Large intestine (tissue), 12 donors: ENCODE measurements around the gene KLF17. TPM values are rescaled to one million over a fixed set of nuclear protein-coding genes. Genes with fewer than 3 reads are reported as not detected.

Experiments
- DNase-seq, 2 donors: peaks; one replicate each; pipeline versions ENCODE4 v3.0.0 to v3.0.0-alpha.2; 2013
- H3K27ac ChIP-seq: one replicate; pipeline ENCODE4 v1.5.1; 2013; ENCODE audit warnings: low read length
- H3K27me3 ChIP-seq: 2 replicates; pipeline ENCODE4 v1.6.1; 2013; ENCODE audit warnings: low read length; ENCODE audit not compliant: control insufficient read depth, insufficient read depth
- H3K36me3 ChIP-seq: 2 replicates; pipeline ENCODE4 v1.6.1; 2013; ENCODE audit warnings: low read length; ENCODE audit not compliant: control insufficient read depth, insufficient read depth
- H3K4me1 ChIP-seq: one replicate; pipeline ENCODE4 v1.6.1; 2013; ENCODE audit warnings: low read length; ENCODE audit not compliant: control insufficient read depth, insufficient read depth
- H3K4me3 ChIP-seq: one replicate; pipeline ENCODE4 v1.5.1; 2013; ENCODE audit warnings: low read length
- H3K9me3 ChIP-seq: one replicate; pipeline ENCODE4 v1.6.1; 2013; ENCODE audit warnings: mild to moderate bottlenecking, low read depth, low read length, moderate library complexity; ENCODE audit not compliant: control insufficient read depth
- WGBS: methylation state at CpG from one replicate; pipeline ENCODE4 v1.1.5; 2013; ENCODE audit warnings: low lambda C conversion rate; ENCODE audit not compliant: insufficient coverage; 5-methylcytosine and 5-hydroxymethylcytosine counted together
- long read RNA-seq, 11 donors: transcript quantifications; one replicate each; lab custom pipeline, GENCODE V29; 2026
- polyA plus RNA-seq: library from polyadenylated mRNA; unstranded; fragments of 120-200 nt; gene quantifications from one replicate; pipeline ENCODE4 v1.2.1, GENCODE V29; 2013

KLF17 gene
- polyA plus RNA-seq, result 0.04 TPM
- long read RNA-seq, donor 1, result 0 reads
- long read RNA-seq, donor 2, result 0 reads
- long read RNA-seq, donor 3, result 0 reads
- long read RNA-seq, donor 4, result 0 reads
- long read RNA-seq, donor 5, result 0 reads
- long read RNA-seq, donor 6, result 0 reads
- long read RNA-seq, donor 7, result 0 reads
- long read RNA-seq, donor 8, result 0 reads
- long read RNA-seq, donor 9, result 0 reads
- long read RNA-seq, donor 10, result 0 reads
- long read RNA-seq, donor 11, result 0 reads

- Histone ChIP-seq H3K27ac (no peak within 1 kb of the TSS), H3K36me3 (no peaks in the 10 kb centered on the region), H3K4me3 (no peak within 1 kb of the TSS), H3K27me3 (no peaks in the 10 kb centered on the region), H3K9me3 (peaks cover 8% of the 10 kb centered on the region), H3K4me1 (no peaks in the 10 kb centered on the region)
- WGBS, result no CpG with 5 or more reads among the region's 25 CpGs
- no peak for DNase-seq
Observed at GRCh38 chr1:44118682-44119081, at the start of gene KLF17. KLF17 (plus strand) TSS chr1:44118821; CDS start chr1:44118908, 87 bp downstream.

GRCh38 chr1:44071461-44071860, 47.2 kb upstream of the KLF17 start:
- DNase-seq, result no peak
- Histone ChIP-seq H3K4me3 (no peak overlapping the region), H3K27me3 (no peaks in the 10 kb centered on the region), H3K27ac (no peak overlapping the region), H3K36me3 (no peaks in the 10 kb centered on the region), H3K4me1 (peaks cover 6% of the 10 kb centered on the region), H3K9me3 (peaks cover 2% of the 10 kb centered on the region)
- 60% methylated on average over 1 of the region's 3 CpGs for WGBS

GRCh38 chr1:44072204-44072603, 46.4 kb upstream of the KLF17 start:
- Histone ChIP-seq H3K4me3 (no peak overlapping the region), H3K9me3 (peaks cover 2% of the 10 kb centered on the region), H3K36me3 (no peaks in the 10 kb centered on the region), H3K27me3 (no peaks in the 10 kb centered on the region), H3K4me1 (peaks cover 13% of the 10 kb centered on the region), H3K27ac (no peak overlapping the region)
- DNase-seq, result no peak

GRCh38 chr1:44072821-44073220, 45.8 kb upstream of the KLF17 start:
- Histone ChIP-seq H3K9me3 (peaks cover 2% of the 10 kb centered on the region), H3K27me3 (no peaks in the 10 kb centered on the region), H3K27ac (no peak overlapping the region), H3K36me3 (no peaks in the 10 kb centered on the region), H3K4me1 (peaks cover 19% of the 10 kb centered on the region), H3K4me3 (no peak overlapping the region)
- no peak for DNase-seq
- WGBS, result 93% methylated on average over 2 of the region's 2 CpGs

GRCh38 chr1:44073528-44073927, 45.1 kb upstream of the KLF17 start:
- H3K27me3 ChIP-seq, result no peaks in the 10 kb centered on the region
- 81% methylated on average over 2 of the region's 2 CpGs for WGBS
- peaks cover 2% of the 10 kb centered on the region for H3K9me3 ChIP-seq
- H3K4me3 ChIP-seq, result no peak overlapping the region
- no peak overlapping the region for H3K27ac ChIP-seq
- no peak for DNase-seq
- H3K36me3 ChIP-seq, result no peaks in the 10 kb centered on the region
- H3K4me1 ChIP-seq, result peaks cover 22% of the 10 kb centered on the region

- no peak overlapping the region for H3K4me3 ChIP-seq
- WGBS, result no CpG with 5 or more reads among the region's 3 CpGs
- H3K4me1 ChIP-seq, result peaks cover 25% of the 10 kb centered on the region
- no peaks in the 10 kb centered on the region for H3K9me3 ChIP-seq
- no peaks in the 10 kb centered on the region for H3K36me3 ChIP-seq
- no peak overlapping the region for H3K27ac ChIP-seq
- no peaks in the 10 kb centered on the region for H3K27me3 ChIP-seq
- DNase-seq, result no peak
Observed at GRCh38 chr1:44074415-44074814, 44.2 kb upstream of the KLF17 start.

- peak overlapping the region; percentile 38 for H3K27ac ChIP-seq
- H3K9me3 ChIP-seq, result no peaks in the 10 kb centered on the region
- no peak overlapping the region for H3K4me3 ChIP-seq
- no CpG with 5 or more reads among the region's 1 CpG for whole genome bisulfite sequencing
- peaks cover 25% of the 10 kb centered on the region for H3K4me1 ChIP-seq
- no peaks in the 10 kb centered on the region for H3K36me3 ChIP-seq
- peak in 1 of 2 donors; percentile 65 for DNase-seq
- H3K27me3 ChIP-seq, result no peaks in the 10 kb centered on the region
Observed at GRCh38 chr1:44076066-44076465, 42.6 kb upstream of the KLF17 start.

GRCh38 chr1:44077421-44077820, 41.2 kb upstream of the KLF17 start:
- no CpG with 5 or more reads among the region's 5 CpGs for WGBS
- no peak overlapping the region for H3K4me3 ChIP-seq
- no peak for DNase-seq
- H3K27me3 ChIP-seq, result no peaks in the 10 kb centered on the region
- peak overlapping the region; percentile 68 for H3K27ac ChIP-seq
- H3K36me3 ChIP-seq, result no peaks in the 10 kb centered on the region
- H3K9me3 ChIP-seq, result no peaks in the 10 kb centered on the region
- peaks cover 25% of the 10 kb centered on the region for H3K4me1 ChIP-seq

GRCh38 chr1:44078104-44078503, 40.5 kb upstream of the KLF17 start:
- DNase-seq, result peak; percentile 28 to 59
- WGBS, result no CpG with 5 or more reads among the region's 2 CpGs
- Histone ChIP-seq H3K36me3 (no peaks in the 10 kb centered on the region), H3K9me3 (no peaks in the 10 kb centered on the region), H3K4me1 (peaks cover 25% of the 10 kb centered on the region), H3K4me3 (no peak overlapping the region), H3K27me3 (no peaks in the 10 kb centered on the region), H3K27ac (peak overlapping the region; percentile 68)

GRCh38 chr1:44079566-44079965, 39.1 kb upstream of the KLF17 start:
- Histone ChIP-seq H3K4me3 (no peak overlapping the region), H3K4me1 (peaks cover 25% of the 10 kb centered on the region), H3K9me3 (no peaks in the 10 kb centered on the region), H3K27ac (no peak overlapping the region), H3K36me3 (no peaks in the 10 kb centered on the region), H3K27me3 (no peaks in the 10 kb centered on the region)
- DNase-seq, result no peak
- WGBS, result 100% methylated on average over 1 of the region's 4 CpGs

- no peak for DNase-seq
- H3K27me3 ChIP-seq, result no peaks in the 10 kb centered on the region
- 94% methylated on average over 3 of the region's 3 CpGs for WGBS
- H3K9me3 ChIP-seq, result no peaks in the 10 kb centered on the region
- no peaks in the 10 kb centered on the region for H3K4me1 ChIP-seq
- H3K4me3 ChIP-seq, result no peak overlapping the region
- no peak overlapping the region for H3K27ac ChIP-seq
- H3K36me3 ChIP-seq, result no peaks in the 10 kb centered on the region
Observed at GRCh38 chr1:44084998-44085675, 33.5 kb upstream of the KLF17 start.
